Natural killer cell treated with Interleukin-12 subunit alpha and Interleukin-12 subunit beta and Interleukin-15 and Interleukin-18, amount 100 ng/mL, for 72 hours (primary cell): ENCODE measurements around the gene FAF1. TPM values are rescaled to one million over a fixed set of nuclear protein-coding genes. Genes with fewer than 3 reads are reported as not detected.

Experiments
- ATAC-seq, 2 donors: fragments of 150-1000 bp; cut with Tn5 transposase in 1 of 2; sonication (Bioruptor Pico), chemical (Tn5 transposase) in 1 of 2; 2 replicates each; pipeline ENCODE4 v1.10.0; 2021
- DNase-seq: peaks from one replicate; pipeline ENCODE4 v3.0.0; 2022; ENCODE audit warnings: low spot score
- H3K27ac Mint-ChIP-seq, 2 donors: 1 replicate in 1 of 2; 2 replicates in 1 of 2; pipeline ENCODE4 v1.8.0; 2022; ENCODE audit warnings: mixed read lengths in 2 of 2, mild to moderate bottlenecking in 1 of 2, moderate library complexity in 1 of 2
- H3K27me3 Mint-ChIP-seq, 2 donors: 1 replicate in 1 of 2; 2 replicates in 1 of 2; pipeline ENCODE4 v1.8.0; 2022; ENCODE audit warnings: mixed read lengths in 2 of 2
- H3K36me3 Mint-ChIP-seq: one replicate; pipeline ENCODE4 v1.8.0; 2022; ENCODE audit warnings: mixed read lengths
- H3K4me1 Mint-ChIP-seq, 2 donors: 1 replicate in 1 of 2; 2 replicates in 1 of 2; pipeline ENCODE4 v1.8.0; 2022; ENCODE audit warnings: low read depth in 2 of 2, mixed read lengths in 2 of 2, mild to moderate bottlenecking in 1 of 2
- H3K4me3 Mint-ChIP-seq: one replicate; pipeline ENCODE4 v1.8.0; 2022; ENCODE audit warnings: mixed read lengths
- H3K9me3 Mint-ChIP-seq: 2 replicates; pipeline ENCODE4 v1.8.0; 2022; ENCODE audit warnings: mixed read lengths
- total RNA-seq, 2 donors: library from RNA; stranded (reverse); gene quantifications; one replicate each; pipeline ENCODE4 v1.2.3, GENCODE V29; 2022

FAF1 gene
- total RNA-seq, 2 donors from 2014 or later, result 77.9 to 84.9 TPM

DNA sequence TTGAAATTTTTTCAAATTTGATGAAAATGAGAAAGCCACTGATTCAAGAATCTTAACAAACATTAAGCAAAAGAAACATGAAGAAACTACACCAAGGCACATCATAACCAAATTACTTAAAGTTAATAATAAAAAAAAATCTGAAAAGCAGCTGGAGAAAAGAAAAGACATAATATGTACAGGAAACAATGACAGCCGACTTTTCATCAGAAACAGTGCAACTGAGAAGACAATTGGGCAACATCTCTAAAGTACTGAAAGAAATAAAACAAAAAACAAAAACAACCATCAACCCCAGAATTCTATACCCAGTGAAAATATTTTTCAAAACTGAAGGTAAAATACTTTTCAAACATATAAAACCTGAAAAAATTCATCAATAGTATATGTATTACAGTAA is 463.1 kb downstream of the FAF1 start:
- Mint-ChIP-seq H3K9me3 (peaks cover 3% of the 10 kb centered on the region), H3K36me3 (peaks cover 16% of the 10 kb centered on the region), H3K4me3 (no peak overlapping the region), H3K27me3 (no peaks in the 10 kb centered on the region), H3K27ac (no peak overlapping the region), H3K4me1 (peaks cover 6 to 15% of the 10 kb centered on the region in 2 donors)
- no peak for DNase-seq
- no peak for ATAC-seq

DNA sequence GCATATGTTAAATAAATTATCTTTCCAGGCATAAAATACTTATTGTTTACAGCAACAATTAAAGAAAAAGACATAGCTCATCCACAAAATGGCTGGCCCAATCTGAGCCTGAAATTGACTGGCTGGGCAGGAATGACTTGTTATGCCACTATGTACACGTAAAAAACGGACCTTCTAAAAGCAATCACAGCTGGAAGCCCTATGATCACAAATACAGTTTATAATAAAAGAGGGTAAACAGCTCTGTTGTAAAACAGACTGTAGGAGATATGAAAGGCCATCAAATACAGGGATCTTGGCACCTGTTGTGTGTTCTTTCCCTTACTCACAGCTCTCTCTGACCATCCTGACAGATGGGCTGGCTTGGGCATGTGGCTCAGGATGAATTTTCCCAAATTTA is 466.4 kb downstream of the FAF1 start:
- no peak for ATAC-seq

DNA sequence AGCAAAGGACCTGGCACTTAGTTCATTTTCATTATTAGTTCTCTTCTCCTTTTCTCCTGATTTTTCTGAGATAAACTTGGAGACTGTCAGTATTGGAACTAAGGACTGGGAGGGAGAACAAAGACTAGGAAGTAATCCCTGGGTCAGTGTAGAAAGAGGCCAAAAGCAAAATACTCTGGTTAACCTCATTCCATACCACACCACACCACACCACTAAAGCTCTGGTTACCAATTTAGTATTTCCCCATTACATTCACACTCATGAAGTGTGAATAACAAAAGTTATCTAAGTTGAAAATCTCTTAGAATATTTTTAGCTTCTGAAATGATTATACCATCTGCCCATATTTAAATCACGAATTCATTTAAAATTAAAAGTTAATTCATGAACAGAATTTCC is 467.9 kb downstream of the FAF1 start:
- H3K4me3 Mint-ChIP-seq, result no peak overlapping the region

More for the DNA sequence above, 466.4 kb downstream of the FAF1 start:
- Mint-ChIP-seq H3K27ac (peak overlapping the region in 1 of 2 donors; percentile 84), H3K36me3 (peaks cover 29% of the 10 kb centered on the region), H3K9me3 (peaks cover 6% of the 10 kb centered on the region), H3K4me3 (no peak overlapping the region), H3K4me1 (peaks cover 12 to 39% of the 10 kb centered on the region in 2 donors), H3K27me3 (no peaks in the 10 kb centered on the region)
- DNase-seq, result no peak

GRCh38 chr1:50491142-50491541 is 468.9 kb downstream of the FAF1 start:
- ATAC-seq (no peak), DNase-seq (no peak)
- peaks cover 17 to 49% of the 10 kb centered on the region in 2 donors for H3K4me1 Mint-ChIP-seq
- H3K9me3 Mint-ChIP-seq, result peaks cover 8% of the 10 kb centered on the region
- peaks cover 21% of the 10 kb centered on the region for H3K36me3 Mint-ChIP-seq
- H3K27ac Mint-ChIP-seq, result peak overlapping the region; percentile 73 to 84
- H3K27me3 Mint-ChIP-seq, result no peaks in the 10 kb centered on the region
- H3K4me3 Mint-ChIP-seq, result peak overlapping the region; percentile 62

More for the DNA sequence above, 467.9 kb downstream of the FAF1 start:
- H3K27ac Mint-ChIP-seq, result peak overlapping the region in 1 of 2 donors; percentile 84
- peaks cover 12 to 44% of the 10 kb centered on the region in 2 donors for H3K4me1 Mint-ChIP-seq
- ATAC-seq (peak; percentile 61 to 80), DNase-seq (peak; percentile 63)
- peaks cover 20% of the 10 kb centered on the region for H3K36me3 Mint-ChIP-seq
- no peaks in the 10 kb centered on the region for H3K27me3 Mint-ChIP-seq
- H3K9me3 Mint-ChIP-seq, result peaks cover 6% of the 10 kb centered on the region

DNA sequence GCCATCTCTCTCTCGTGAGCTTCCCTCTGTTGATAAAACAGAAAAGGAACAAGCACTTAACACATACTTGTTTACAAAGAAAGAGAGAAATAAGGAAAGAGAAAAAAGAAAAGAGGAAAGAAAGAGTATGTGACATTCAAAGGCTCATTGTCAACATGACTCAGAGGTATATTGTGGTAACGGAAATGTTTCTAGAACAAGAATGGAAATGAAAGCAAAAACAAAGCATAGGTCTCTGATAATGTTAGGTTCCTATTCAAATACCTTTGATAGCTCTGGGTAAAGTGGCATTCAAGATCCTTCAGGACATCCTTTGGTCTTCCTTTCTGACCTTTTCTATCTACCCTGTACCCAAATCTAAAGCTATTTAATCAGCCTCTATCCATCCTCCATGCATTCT is 469.4 kb downstream of the FAF1 start:
- Mint-ChIP-seq H3K4me3 (peak overlapping the region; percentile 62), H3K27me3 (no peaks in the 10 kb centered on the region), H3K9me3 (peaks cover 9% of the 10 kb centered on the region), H3K4me1 (peaks cover 18 to 51% of the 10 kb centered on the region in 2 donors), H3K27ac (peak overlapping the region; percentile 73 to 84), H3K36me3 (peaks cover 19% of the 10 kb centered on the region)
- DNase-seq (no peak), ATAC-seq (peak; percentile 62 to 82)

- DNase-seq (no peak), ATAC-seq (no peak)
- peaks cover 19% of the 10 kb centered on the region for H3K36me3 Mint-ChIP-seq
- no peaks in the 10 kb centered on the region for H3K27me3 Mint-ChIP-seq
- peaks cover 10% of the 10 kb centered on the region for H3K9me3 Mint-ChIP-seq
- no peak overlapping the region for H3K4me3 Mint-ChIP-seq
- peaks cover 18 to 49% of the 10 kb centered on the region in 2 donors for H3K4me1 Mint-ChIP-seq
- H3K27ac Mint-ChIP-seq, result peak overlapping the region in 1 of 2 donors; percentile 84
Measured at GRCh38 chr1:50488876-50489275, 471.2 kb downstream of the FAF1 start.

- no peak for ATAC-seq
- DNase-seq, result no peak
- H3K36me3 Mint-ChIP-seq, result peaks cover 19% of the 10 kb centered on the region
- H3K27me3 Mint-ChIP-seq, result no peaks in the 10 kb centered on the region
- H3K4me1 Mint-ChIP-seq, result peaks cover 15 to 46% of the 10 kb centered on the region in 2 donors
- H3K4me3 Mint-ChIP-seq, result no peak overlapping the region
- H3K27ac Mint-ChIP-seq, result peak overlapping the region in 1 of 2 donors; percentile 84
- H3K9me3 Mint-ChIP-seq, result peaks cover 10% of the 10 kb centered on the region
Measured at GRCh38 chr1:50488356-50488755, 471.7 kb downstream of the FAF1 start.

GRCh38 chr1:50487725-50488124 is 472.3 kb downstream of the FAF1 start:
- H3K27me3 Mint-ChIP-seq, result no peaks in the 10 kb centered on the region
- ATAC-seq (no peak), DNase-seq (no peak)
- H3K4me1 Mint-ChIP-seq, result peaks cover 12 to 42% of the 10 kb centered on the region in 2 donors
- peaks cover 10% of the 10 kb centered on the region for H3K9me3 Mint-ChIP-seq
- H3K4me3 Mint-ChIP-seq, result no peak overlapping the region
- H3K27ac Mint-ChIP-seq, result peak overlapping the region in 1 of 2 donors; percentile 84
- H3K36me3 Mint-ChIP-seq, result peaks cover 19% of the 10 kb centered on the region

DNA sequence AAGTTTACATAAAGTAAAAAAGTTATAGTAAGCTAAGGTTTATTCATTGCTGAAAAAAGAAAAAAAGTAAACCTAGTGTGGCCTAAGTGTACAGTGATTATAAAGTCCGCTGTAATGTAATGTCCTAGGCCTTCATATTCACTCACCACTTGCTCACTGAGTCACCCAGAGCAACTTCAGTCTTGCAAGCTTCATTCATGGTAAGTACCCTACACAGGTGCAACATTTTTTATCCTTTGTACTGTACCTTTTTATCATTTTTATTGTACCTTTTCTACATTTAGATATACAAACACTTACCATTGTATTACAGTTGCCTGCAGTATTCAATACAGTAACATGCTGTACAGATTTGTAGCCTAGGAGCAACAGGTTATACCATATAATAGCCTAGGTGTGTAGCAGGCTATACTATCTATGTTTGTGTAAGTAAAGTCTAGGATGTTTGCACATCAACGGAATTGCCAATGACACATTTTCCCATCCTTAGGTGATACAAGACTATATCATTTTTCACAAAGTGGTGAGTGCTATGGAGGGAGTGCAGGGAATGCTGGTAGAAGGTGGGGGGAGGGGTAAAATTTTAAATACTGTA is 478.8 kb downstream of the FAF1 start:
- Mint-ChIP-seq H3K9me3 (peaks cover 4% of the 10 kb centered on the region), H3K4me3 (no peak overlapping the region), H3K27ac (no peak overlapping the region), H3K36me3 (peaks cover 2% of the 10 kb centered on the region), H3K27me3 (no peaks in the 10 kb centered on the region), H3K4me1 (peaks cover 2 to 5% of the 10 kb centered on the region in 2 donors)
- no peak for ATAC-seq
- DNase-seq, result no peak

GRCh38 chr1:50476800-50477199 is 483.3 kb downstream of the FAF1 start:
- no peaks in the 10 kb centered on the region for H3K4me1 Mint-ChIP-seq
- no peak overlapping the region for H3K4me3 Mint-ChIP-seq
- no peak overlapping the region for H3K27ac Mint-ChIP-seq
- ATAC-seq (no peak), DNase-seq (no peak)
- no peaks in the 10 kb centered on the region for H3K9me3 Mint-ChIP-seq
- H3K36me3 Mint-ChIP-seq, result no peaks in the 10 kb centered on the region
- no peaks in the 10 kb centered on the region for H3K27me3 Mint-ChIP-seq

DNA sequence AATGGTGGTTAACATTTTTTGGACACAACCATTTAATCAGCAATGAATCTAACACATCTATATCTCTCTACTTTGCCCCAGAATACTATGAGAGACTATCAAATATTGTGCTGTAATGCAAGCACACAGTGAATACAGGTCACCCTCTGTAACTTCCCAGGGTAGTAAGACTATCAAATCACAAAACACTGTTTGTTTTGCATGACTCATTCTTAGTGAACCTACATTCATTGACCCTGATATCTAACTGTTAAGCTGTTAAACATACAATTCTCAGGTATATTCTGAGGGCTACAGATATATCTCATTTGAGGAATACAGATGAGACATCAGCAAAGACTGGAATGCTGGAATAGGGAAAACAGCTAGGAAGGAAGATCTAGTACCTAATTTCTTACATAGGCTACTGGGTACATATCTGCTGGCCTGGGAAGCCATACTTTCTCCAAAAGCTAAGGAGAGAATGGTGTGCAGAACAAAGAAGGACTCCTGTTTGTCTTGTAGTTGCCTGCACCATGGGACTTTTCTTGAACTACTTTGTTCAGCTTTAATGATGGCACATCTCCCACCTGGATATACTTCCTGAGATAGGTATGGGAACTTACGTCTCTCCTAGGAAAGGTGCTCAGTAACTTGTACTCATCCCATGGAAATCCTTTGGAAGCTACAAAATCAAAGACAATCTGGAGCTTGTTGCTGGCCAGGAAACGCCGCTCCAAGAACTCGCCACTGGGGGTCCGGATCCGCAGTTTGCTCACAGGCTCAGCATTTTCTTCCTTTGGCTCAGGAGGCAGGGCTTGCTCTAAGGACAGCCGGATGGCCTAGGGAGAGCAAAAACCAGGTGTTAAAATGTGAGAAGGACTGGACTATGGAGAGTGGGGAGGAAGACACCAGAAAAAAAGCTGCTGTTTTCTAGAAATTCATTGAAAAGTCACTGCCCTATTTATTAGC is 484.9 kb downstream of the FAF1 start:
- DNase-seq (no peak), ATAC-seq (no peak)
- H3K27me3 Mint-ChIP-seq, result no peaks in the 10 kb centered on the region
- H3K4me1 Mint-ChIP-seq, result no peaks in the 10 kb centered on the region
- H3K4me3 Mint-ChIP-seq, result no peak overlapping the region
- no peaks in the 10 kb centered on the region for H3K9me3 Mint-ChIP-seq
- H3K36me3 Mint-ChIP-seq, result no peaks in the 10 kb centered on the region
- H3K27ac Mint-ChIP-seq, result no peak overlapping the region

GRCh38 chr1:50473513-50473912 is 486.6 kb downstream of the FAF1 start:
- ATAC-seq (no peak), DNase-seq (no peak)
- Mint-ChIP-seq H3K27ac (no peak overlapping the region), H3K4me1 (no peaks in the 10 kb centered on the region), H3K9me3 (no peaks in the 10 kb centered on the region), H3K36me3 (no peaks in the 10 kb centered on the region), H3K4me3 (no peak overlapping the region), H3K27me3 (no peaks in the 10 kb centered on the region)

DNA sequence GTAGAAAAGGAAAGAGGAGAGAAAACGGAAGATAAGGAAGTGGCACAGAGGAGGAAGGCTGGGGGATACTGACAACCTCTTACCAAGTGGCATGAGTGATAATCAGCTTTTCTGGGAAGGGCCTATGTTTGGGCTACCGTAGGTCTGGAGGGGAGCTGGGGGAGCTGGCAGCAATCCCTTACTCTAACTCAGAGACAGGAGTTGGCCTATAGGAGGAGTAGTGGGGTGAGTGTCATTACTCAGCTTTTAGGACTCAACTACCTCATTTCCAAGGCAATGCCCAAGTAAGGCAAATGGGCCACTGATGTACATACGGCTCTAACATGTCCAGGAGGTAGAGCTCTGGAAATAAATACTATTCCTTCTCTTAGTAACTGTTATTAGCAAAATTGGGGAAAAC is 488.1 kb downstream of the FAF1 start:
- Mint-ChIP-seq H3K4me3 (no peak overlapping the region), H3K36me3 (no peaks in the 10 kb centered on the region), H3K4me1 (no peaks in the 10 kb centered on the region), H3K9me3 (no peaks in the 10 kb centered on the region), H3K27ac (no peak overlapping the region), H3K27me3 (no peaks in the 10 kb centered on the region)
- ATAC-seq, result no peak
- DNase-seq, result no peak

DNA sequence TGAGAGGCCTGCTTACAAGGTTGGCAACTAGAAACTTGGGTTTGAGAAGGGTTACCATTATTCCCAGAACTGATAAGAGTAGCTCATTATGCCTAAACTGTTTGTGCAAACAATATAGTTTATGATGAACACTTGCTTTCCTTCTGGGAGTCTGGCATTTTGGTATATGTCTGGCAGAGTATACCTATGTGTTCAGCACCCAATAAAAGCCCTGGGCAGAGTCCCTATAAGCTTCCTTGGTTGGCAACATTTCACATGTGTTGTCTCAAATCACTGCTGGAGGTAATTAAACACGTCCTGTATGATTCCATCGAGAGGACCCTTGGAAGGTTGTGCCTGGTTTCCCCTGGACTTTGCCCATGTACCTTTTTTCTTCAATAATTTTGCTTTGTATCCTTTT is 497.1 kb downstream of the FAF1 start:
- Mint-ChIP-seq H3K4me1 (peaks cover 15 to 22% of the 10 kb centered on the region in 2 donors), H3K36me3 (no peaks in the 10 kb centered on the region), H3K9me3 (no peaks in the 10 kb centered on the region), H3K27ac (no peak overlapping the region), H3K27me3 (no peaks in the 10 kb centered on the region), H3K4me3 (no peak overlapping the region)
- DNase-seq (no peak), ATAC-seq (no peak)
